HG02981 (cell line): ENCODE results near the gene RLIM.

Experiments
- ATAC-seq: cut with Tn5 transposase; IDR thresholded peaks from one replicate; pipeline ENCODE4 v1.9.1; 2021; ENCODE audit warnings: mild to moderate bottlenecking, moderate library complexity; ENCODE audit not compliant: unreplicated experiment

The RLIM gene

GRCh38 chrX:74540635-74541249, 73.7 kb downstream of the RLIM start:
- ATAC-seq, result no peak

- peak; percentile 10 for ATAC-seq
Observed at GRCh38 chrX:74536832-74537371, 77.5 kb downstream of the RLIM start.

GRCh38 chrX:74536152-74536831, 78.1 kb downstream of the RLIM start:
- peak; percentile 70 for ATAC-seq

- ATAC-seq, result peak; percentile 29
Observed at GRCh38 chrX:74535408-74536151, 78.8 kb downstream of the RLIM start.
